ENCODE measurements around the gene CDO1.

DNA sequence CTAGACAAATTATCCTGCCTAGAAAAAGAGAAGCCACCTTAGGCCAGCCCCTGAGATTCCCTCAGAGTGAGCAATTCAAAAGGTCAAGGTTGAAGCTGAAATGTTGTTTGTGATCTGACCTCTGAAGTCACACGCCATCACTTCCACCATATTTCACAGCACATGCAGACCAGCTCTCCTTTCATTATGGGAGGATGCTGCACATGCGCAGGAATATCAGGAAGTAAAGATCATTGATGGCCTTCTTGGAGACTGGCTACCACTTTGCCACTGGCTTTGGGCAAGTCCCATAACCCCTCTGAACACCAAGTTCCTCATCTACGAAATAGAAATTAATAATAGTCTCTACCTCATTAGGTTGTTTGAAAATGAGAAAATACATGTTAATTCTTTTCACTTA lies 39.5 kb downstream of the CDO1 start:
- no peak for TF ChIP-seq CTCF (IDR thresholded peaks at IDR 0.05 in 2 of 3, conservative IDR thresholded peaks at IDR 0.05 in 1 of 3; ENCODE audit: borderline replicate concordance in 1 of 3, insufficient read depth in 1 of 3, low read depth in 2 of 3, low read length in 2 of 3)
- no peak for TF ChIP-seq FOSL1 (IDR thresholded peaks at IDR 0.05; ENCODE audit: low read depth)
- no peak for TF ChIP-seq SP1 (IDR thresholded peaks at IDR 0.05; ENCODE audit: low read depth)
- TF ChIP-seq SRF (IDR thresholded peaks at IDR 0.05; ENCODE audit: low read depth) = no peak
- TF ChIP-seq, protein P1, sequence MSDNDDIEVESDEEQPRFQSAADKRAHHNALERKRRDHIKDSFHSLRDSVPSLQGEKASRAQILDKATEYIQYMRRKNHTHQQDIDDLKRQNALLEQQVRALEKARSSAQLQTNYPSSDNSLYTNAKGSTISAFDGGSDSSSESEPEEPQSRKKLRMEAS (IDR thresholded peaks at IDR 0.05) = no peak
- TF ChIP-seq RAD21 (IDR thresholded peaks at IDR 0.05; ENCODE audit: low read depth) = no peak
- TF ChIP-seq REST (IDR thresholded peaks at IDR 0.05; ENCODE audit: low read depth) = no peak
- TF ChIP-seq POLR2A (IDR thresholded peaks at IDR 0.05; ENCODE audit: borderline replicate concordance, extremely low read depth, insufficient read depth, insufficient read length) = no peak
- no peak for TF ChIP-seq POLR2AphosphoS5 (IDR thresholded peaks at IDR 0.05; ENCODE audit: low read depth, low read length)
